A549 (cell line): ENCODE data around the gene AUTS2.

Experiments
- CHD2 ChIP-seq: fragments of 150-350 bp; IDR thresholded peaks from 2 replicates; pipeline ENCODE4 v1.6.1; 2014; ENCODE audit warnings: low read length; ENCODE audit not compliant: partially characterized antibody
- CTCF ChIP-seq: fragments of >200 bp; sonication (Bioruptor Twin); formaldehyde crosslinking; IDR thresholded peaks from 3 replicates; pipeline ENCODE4 v1.5.1; 2016
- PHF8 ChIP-seq: fragments of 200-600 bp; sonication (generic); IDR thresholded peaks from 2 replicates; pipeline ENCODE4 v1.6.1; 2016; ENCODE audit warnings: low read depth, mild to moderate bottlenecking, antibody characterized with exemption, moderate library complexity, borderline replicate concordance
- POLR2A ChIP-seq: IDR thresholded peaks from 2 replicates; pipeline ENCODE4 v1.6.1; 2012; ENCODE audit warnings: mild to moderate bottlenecking, low read length
- TFCP2L1 ChIP-seq: fragments of 250-450 bp; sonication (Bioruptor Pico); IDR thresholded peaks from 2 replicates; pipeline ENCODE4 v1.5.0; 2021; ENCODE audit warnings: mild to moderate bottlenecking
- TF ChIP-seq, protein P1 (sequence below): fragments of 200-600 bp; sonication (generic); IDR thresholded peaks from 2 replicates; pipeline ENCODE4 v1.6.1; 2016; ENCODE audit warnings: antibody characterized with exemption, mild to moderate bottlenecking, moderate library complexity

DNA sequence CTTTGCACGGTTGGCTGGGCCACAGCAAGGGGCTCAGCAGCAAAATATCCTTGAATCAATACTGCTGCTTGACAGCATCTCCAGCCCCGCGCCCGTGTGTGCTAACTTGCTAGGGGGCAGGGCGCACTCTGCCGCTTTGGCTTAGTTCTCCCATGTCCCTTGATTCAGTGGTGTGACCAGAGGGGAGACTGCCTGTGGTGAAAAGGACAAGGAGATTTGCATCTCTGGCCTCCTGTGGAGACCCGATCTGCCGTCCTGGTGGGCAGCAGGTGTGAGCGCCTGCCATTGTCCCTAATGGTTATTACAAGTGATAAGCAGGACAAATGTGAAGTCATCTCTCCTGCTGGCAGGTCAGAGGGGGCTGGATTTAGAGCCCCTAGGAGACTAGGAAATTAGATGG is 1033.4 kb downstream of the AUTS2 start:
- TF ChIP-seq CTCF (no peak), POLR2A (no peak), TFCP2L1 (CRISPR knock-in tag) (no peak), PHF8 (no peak), CHD2 (no peak)
- TF ChIP-seq, protein P1, sequence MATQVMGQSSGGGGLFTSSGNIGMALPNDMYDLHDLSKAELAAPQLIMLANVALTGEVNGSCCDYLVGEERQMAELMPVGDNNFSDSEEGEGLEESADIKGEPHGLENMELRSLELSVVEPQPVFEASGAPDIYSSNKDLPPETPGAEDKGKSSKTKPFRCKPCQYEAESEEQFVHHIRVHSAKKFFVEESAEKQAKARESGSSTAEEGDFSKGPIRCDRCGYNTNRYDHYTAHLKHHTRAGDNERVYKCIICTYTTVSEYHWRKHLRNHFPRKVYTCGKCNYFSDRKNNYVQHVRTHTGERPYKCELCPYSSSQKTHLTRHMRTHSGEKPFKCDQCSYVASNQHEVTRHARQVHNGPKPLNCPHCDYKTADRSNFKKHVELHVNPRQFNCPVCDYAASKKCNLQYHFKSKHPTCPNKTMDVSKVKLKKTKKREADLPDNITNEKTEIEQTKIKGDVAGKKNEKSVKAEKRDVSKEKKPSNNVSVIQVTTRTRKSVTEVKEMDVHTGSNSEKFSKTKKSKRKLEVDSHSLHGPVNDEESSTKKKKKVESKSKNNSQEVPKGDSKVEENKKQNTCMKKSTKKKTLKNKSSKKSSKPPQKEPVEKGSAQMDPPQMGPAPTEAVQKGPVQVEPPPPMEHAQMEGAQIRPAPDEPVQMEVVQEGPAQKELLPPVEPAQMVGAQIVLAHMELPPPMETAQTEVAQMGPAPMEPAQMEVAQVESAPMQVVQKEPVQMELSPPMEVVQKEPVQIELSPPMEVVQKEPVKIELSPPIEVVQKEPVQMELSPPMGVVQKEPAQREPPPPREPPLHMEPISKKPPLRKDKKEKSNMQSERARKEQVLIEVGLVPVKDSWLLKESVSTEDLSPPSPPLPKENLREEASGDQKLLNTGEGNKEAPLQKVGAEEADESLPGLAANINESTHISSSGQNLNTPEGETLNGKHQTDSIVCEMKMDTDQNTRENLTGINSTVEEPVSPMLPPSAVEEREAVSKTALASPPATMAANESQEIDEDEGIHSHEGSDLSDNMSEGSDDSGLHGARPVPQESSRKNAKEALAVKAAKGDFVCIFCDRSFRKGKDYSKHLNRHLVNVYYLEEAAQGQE: no peak
